Tibial nerve (tissue), 3 donors: Measurements from ENCODE around the gene WDR5B.

Experiments used
- EP300 ChIP-seq, 2 donors: sonication (generic); formaldehyde crosslinking; IDR thresholded peaks; one replicate each; pipeline ENCODE4 v1.6.1; 2017; ENCODE audit warnings: antibody characterized with exemption in 2 of 2, mild to moderate bottlenecking in 1 of 2
- POLR2A ChIP-seq, 2 donors: fragments of 450-650 bp; IDR thresholded peaks; one replicate each; pipeline ENCODE4 v1.6.1; 2017; ENCODE audit warnings: antibody characterized with exemption in 2 of 2, mild to moderate bottlenecking in 2 of 2, moderate library complexity in 2 of 2

DNA sequence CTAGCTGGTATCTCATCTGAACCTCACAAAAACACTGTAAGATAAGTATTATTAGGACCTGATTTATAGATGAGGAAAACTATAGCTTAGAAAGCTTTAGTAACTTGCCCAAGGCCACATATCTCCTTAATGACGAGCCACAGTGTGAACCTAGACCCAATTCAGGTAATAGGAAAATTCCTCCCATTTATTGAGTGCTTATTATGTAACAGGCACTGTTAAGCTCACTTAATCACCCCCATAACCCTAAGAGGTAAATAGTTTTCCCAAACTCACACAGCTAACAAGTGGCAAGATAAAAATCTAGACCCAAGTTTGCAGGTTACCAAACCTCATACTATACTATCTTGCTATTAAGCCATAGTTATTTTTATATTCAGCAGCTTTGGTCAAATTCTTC lies 7.9 kb downstream of the WDR5B start:
- no peak for TF ChIP-seq EP300 (IDR thresholded peaks at IDR 0.05)
- no peak for TF ChIP-seq POLR2A (IDR thresholded peaks at IDR 0.05)
